Effector memory CD4-positive, alpha-beta T cell (primary cell): ENCODE results near the gene CCDC201.

ENCODE experiments used
- DNase-seq, 3 donors: peaks; one replicate each; pipeline ENCODE4 v3.0.0-alpha.2; 2020
- H3K27ac ChIP-seq: 2 replicates; pipeline ENCODE4 v1.7.0; 2013; ENCODE audit warnings: mild to moderate bottlenecking, low read length, moderate library complexity; ENCODE audit not compliant: insufficient read depth, poor library complexity, severe bottlenecking
- H3K27me3 ChIP-seq: replicated peaks from 2 replicates; pipeline ENCODE4 v1.7.0; 2013; ENCODE audit warnings: mild to moderate bottlenecking, low read length; ENCODE audit not compliant: insufficient read depth, control insufficient read depth, poor library complexity, severe bottlenecking
- H3K36me3 ChIP-seq: 2 replicates; pipeline ENCODE4 v1.7.0; 2013; ENCODE audit warnings: mild to moderate bottlenecking, low read length, moderate library complexity; ENCODE audit not compliant: control insufficient read depth, insufficient read depth
- H3K4me1 ChIP-seq: 2 replicates; pipeline ENCODE4 v1.7.0; 2013; ENCODE audit warnings: low read length, mild to moderate bottlenecking; ENCODE audit not compliant: control insufficient read depth, insufficient read depth, poor library complexity, severe bottlenecking
- H3K4me3 ChIP-seq: 2 replicates; pipeline ENCODE4 v1.7.0; 2013; ENCODE audit warnings: low read length, low read depth, mild to moderate bottlenecking; ENCODE audit not compliant: insufficient read depth, poor library complexity, severe bottlenecking
- H3K9me3 ChIP-seq: 2 replicates; pipeline ENCODE4 v1.7.0; 2013; ENCODE audit warnings: mild to moderate bottlenecking, low read length, moderate library complexity; ENCODE audit not compliant: control insufficient read depth
- total RNA-seq, 3 donors: gene quantifications; one replicate each; lab custom pipeline; 2026; lab: John Stamatoyannopoulos, UW

The CCDC201 gene, protein sequence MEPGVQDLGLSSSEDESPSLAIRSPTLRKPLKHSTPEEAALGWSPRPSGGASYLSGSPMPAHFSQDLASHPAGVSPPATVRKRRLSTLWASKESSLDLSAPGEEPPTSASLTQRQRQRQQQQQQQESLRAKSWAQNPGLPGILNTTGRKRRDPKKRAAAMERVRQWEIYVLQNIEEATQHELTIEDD
- total RNA-seq: 0 reads per million in 3 donors

DNA sequence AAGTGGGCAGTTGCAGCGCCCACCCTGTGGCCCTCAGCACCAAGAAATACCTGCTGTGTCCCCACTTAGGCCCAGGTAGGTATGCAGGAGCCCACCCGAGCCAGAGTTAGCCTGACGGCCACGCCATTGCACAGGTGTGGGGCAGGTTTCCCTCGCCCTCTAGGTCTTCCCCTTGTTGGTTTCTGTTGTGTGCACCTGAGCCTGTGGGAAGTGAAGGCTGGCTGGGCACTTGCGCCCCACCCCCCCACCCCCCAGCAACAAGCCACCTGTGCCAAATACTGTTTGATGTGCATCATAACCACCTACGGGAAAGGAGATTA, at the start of gene CCDC201:
TSS of gene CCDC201 (minus strand) at position 48 of the 320 bp plus-strand sequence. CDS start 75 bp downstream, outside the sequence.
- Histone ChIP-seq H3K36me3 (no peaks in the 10 kb centered on the region), H3K9me3 (no peaks in the 10 kb centered on the region)
- no peak for DNase-seq

DNA sequence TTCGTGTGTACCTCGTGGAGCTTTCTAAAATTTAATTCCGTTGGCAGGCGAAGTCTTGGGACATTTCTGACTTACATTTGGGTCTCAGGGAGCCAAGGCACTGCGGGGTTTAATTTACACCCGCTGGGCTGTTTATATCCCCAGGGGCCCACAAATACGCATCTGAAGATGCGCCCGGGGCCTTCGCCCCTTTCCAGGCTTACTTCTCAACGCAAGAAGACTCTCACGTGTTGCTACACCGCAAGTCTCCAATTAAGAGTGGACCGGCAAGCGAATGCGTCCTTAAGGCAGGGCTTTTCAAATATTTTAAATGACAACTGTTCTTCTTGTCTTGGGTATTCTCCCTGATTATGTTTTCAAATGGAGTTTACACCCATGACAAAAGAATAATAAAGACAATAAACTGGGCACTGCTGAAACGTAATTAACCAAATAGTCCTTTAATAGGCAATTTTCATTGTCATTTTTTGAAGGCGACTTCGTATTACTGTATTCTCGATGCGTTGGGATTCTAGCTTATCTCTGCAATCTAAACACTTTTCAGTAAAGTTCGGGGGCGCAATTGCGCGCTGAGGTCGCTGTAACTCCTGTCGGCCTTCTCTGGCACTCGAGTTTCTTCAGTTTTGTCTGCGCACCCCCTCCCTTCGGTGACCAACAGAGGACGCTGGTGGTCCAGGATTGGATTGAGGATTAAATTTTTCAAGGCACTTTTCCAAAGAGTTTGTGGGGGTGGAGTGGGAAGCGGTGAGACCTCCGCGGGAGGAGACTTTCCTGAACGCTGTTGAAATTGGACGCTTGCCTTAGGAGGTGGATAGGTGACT, 49.0 kb upstream of the CCDC201 start:
- Histone ChIP-seq H3K36me3 (no peaks in the 10 kb centered on the region), H3K4me3 (no peak overlapping the region), H3K27ac (no peak overlapping the region), H3K4me1 (peaks cover 9% of the 10 kb centered on the region), H3K9me3 (no peaks in the 10 kb centered on the region), H3K27me3 (peaks cover 20% of the 10 kb centered on the region)
- no peak for DNase-seq

More for the DNA sequence above, at the start of gene CCDC201:
- no peak within 1 kb of the TSS for H3K27ac ChIP-seq
- no peaks in the 10 kb centered on the region for H3K4me1 ChIP-seq
- H3K27me3 ChIP-seq: no peaks in the 10 kb centered on the region
- no peak within 1 kb of the TSS for H3K4me3 ChIP-seq

DNA sequence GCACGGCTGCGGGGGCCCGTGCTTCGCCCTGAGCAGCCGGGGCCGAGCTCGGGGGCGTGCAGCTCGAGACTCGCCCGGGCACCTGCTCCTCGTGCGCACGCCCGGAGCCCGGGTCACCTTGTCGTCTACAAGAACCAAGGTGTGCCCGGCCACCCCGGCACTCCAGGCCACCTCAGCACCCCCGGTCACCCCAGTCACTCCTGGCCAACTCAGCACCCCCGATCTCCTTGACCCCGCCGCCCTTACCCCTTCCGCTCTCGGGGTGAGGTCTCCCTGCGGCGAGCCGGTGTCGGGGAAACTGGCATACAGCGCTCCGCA, 48.5 kb upstream of the CCDC201 start:
- Histone ChIP-seq H3K36me3 (no peaks in the 10 kb centered on the region), H3K4me1 (peaks cover 9% of the 10 kb centered on the region), H3K27me3 (peaks cover 20% of the 10 kb centered on the region), H3K27ac (no peak overlapping the region), H3K9me3 (no peaks in the 10 kb centered on the region), H3K4me3 (peak overlapping the region; percentile 12)
- no peak for DNase-seq

DNA sequence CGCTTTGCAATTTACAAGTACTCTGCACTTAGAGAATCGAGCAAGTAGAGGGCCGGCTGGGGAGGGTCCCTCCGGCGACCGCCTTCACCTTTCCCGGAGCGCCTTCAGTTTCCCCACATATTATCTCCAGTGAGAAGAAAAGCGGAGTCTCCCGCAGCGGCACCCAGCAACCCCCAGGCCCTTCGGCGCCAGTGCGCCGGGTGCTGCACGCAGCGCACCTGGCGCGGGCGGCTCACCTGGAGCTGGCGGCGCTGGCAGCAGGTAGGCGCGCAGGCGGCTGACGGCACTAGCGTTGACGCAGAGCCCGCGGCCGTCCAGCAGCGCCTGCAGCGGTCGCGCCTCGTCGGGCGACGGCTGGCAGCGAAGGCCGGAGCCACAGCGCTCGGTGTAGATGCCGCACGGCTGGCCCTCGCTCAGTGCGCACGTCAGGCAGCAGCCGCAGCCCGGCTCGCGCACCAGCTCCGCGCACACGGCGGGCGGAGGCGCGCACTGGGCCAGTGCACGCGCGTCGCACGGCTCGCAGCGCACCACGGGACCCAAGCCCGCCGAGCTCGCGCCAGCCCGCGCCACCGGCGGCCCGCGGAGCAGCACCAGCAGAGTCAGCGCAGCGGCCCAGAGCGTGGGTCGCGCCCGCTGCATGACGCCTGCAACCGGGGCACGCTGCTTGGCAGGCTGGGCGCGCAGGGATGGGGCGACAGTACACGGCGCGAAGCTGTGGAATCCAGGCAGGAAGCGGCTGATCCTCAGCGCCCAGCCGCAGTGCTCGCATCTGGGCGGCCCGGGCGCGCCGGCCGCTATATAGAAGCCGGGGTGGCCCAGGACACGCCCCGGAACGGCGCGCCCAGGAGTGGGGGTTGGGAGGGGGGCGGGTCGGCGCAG, 47.9 kb upstream of the CCDC201 start, which contains the start of gene IGFBP3:
TSS of gene IGFBP3 (minus strand) at position 771 of the 879 bp plus-strand sequence. CDS start at position 639, 132 bp downstream.
- no peaks in the 10 kb centered on the region for H3K9me3 ChIP-seq
- H3K27ac ChIP-seq: no peak within 1 kb of the TSS
- H3K36me3 ChIP-seq: no peaks in the 10 kb centered on the region
- DNase-seq: no peak
- peaks cover 9% of the 10 kb centered on the region for H3K4me1 ChIP-seq
- H3K27me3 ChIP-seq: peaks cover 20% of the 10 kb centered on the region
- H3K4me3 ChIP-seq: peak within 1 kb of the TSS; percentile 12

DNA sequence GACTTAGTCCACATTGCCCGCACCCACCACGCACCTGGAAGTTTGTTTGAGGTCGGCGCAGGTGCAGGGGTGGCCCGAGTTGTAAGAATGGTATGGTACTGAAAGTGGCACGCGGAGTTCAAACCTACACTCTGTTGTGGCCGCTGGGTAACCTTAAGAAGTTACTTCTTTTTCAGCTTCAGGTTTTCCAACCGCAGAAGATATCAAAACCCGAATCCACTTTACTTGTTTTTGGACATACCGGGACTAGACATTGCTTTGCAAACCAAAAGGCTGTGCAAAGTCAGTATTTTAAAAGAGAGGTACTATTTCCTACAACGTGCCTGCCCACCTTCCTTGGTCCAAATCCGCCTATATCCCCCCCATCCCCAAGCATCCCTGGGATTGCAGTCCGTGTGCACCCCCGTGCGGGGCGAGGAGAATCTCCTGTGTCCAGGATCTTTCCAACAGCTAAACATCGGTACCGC, 47.1 kb upstream of the CCDC201 start:
- DNase-seq: no peak
- Histone ChIP-seq H3K36me3 (no peaks in the 10 kb centered on the region), H3K27ac (no peak overlapping the region), H3K9me3 (no peaks in the 10 kb centered on the region), H3K4me3 (no peak overlapping the region), H3K4me1 (peaks cover 9% of the 10 kb centered on the region), H3K27me3 (peaks cover 20% of the 10 kb centered on the region)

DNA sequence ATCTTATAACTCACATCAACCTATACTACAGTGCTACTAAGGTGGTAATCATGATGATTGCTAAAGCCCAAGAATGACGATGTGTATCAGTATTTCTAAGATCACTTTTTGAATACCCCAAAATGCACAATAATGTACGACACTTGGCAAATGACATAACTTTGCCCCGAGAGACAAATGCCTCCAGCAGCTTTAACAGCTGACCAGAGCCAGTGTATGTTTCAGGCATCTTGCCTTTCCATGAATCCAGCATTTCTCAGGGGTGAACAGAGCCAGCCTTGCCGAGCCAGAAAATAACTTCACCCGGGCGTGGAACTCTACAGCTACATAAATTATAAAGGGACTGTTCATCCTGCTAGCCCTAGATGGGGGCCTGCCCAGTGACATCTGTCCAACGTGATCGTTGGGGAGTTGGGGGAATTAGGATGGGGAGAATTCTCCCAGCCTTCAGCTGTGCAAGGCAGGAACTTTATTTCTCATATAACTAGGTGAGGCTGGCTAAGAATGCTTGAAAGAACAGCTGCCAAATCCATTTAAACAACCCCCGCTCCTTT, 46.4 kb upstream of the CCDC201 start:
- no peak for DNase-seq
- peaks cover 9% of the 10 kb centered on the region for H3K4me1 ChIP-seq
- no peaks in the 10 kb centered on the region for H3K9me3 ChIP-seq
- H3K27me3 ChIP-seq: peaks cover 20% of the 10 kb centered on the region
- H3K27ac ChIP-seq: no peak overlapping the region
- no peak overlapping the region for H3K4me3 ChIP-seq
- no peaks in the 10 kb centered on the region for H3K36me3 ChIP-seq

DNA sequence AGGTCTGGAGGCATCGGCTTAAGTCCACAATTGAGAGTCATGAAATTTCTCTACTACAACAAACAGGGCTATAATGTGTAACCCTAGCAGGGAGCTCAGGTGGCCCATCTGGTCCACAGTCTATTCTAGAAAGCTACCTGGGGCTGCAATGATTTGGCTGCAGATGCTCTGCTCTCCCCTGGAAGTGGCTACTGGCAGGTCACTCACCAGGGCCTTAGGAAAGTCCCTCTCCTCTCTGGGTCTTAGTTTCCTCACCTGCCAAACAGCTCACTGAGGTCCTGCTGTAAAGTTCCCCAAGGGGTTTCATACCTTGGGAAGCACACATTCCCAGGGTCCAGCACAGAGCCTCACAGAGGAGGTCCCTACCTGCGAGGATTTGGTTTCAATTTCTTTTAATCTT, 45.7 kb upstream of the CCDC201 start:
- DNase-seq: no peak
- Histone ChIP-seq H3K27ac (no peak overlapping the region), H3K4me3 (no peak overlapping the region), H3K36me3 (no peaks in the 10 kb centered on the region), H3K27me3 (peaks cover 20% of the 10 kb centered on the region), H3K4me1 (peaks cover 9% of the 10 kb centered on the region), H3K9me3 (no peaks in the 10 kb centered on the region)

DNA sequence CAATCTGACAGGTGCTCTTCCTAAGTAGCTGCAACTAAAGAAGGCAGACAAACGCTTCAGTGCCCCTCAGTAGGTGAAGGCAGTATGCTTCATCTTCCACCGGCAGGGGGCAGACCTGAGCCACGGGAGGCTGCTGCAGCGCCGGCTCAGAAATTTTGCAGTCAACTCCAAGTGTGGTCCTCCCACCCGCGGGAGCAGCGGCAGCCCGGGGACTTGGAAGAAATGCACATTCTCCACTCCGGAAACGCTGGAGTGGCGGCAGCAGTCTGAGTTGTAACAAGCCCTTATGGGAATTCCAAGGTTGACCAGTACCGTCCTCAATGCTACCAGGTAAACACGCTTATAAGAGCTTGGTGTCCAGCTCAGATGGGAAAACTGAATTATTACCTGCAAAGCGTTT, 44.8 kb upstream of the CCDC201 start:
- H3K27me3 ChIP-seq: peaks cover 20% of the 10 kb centered on the region
- peak; percentile 25 to 45 (median 26) for DNase-seq
- no peak overlapping the region for H3K27ac ChIP-seq

DNA sequence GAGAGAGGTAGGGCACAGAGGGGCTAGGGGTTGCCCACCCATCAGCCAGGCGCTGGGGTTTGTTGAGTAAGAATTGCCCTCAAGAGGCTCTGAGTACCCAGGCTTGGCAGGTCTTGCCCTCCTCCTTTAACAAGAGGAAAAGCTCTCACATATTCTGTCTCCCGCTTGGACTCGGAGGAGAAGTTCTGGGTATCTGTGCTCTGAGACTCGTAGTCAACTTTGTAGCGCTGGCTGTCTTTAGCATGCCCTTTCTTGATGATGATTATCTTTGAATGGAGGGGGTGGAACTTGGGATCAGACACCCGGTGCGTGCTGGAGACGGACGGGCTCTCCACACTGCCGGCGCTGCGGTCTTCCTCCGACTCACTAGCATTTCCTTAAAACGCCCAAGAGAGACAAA, 44.2 kb upstream of the CCDC201 start:
- no peaks in the 10 kb centered on the region for H3K9me3 ChIP-seq
- peaks cover 3% of the 10 kb centered on the region for H3K4me1 ChIP-seq
- no peak overlapping the region for H3K4me3 ChIP-seq
- no peak for DNase-seq
- H3K36me3 ChIP-seq: no peaks in the 10 kb centered on the region
- H3K27me3 ChIP-seq: peaks cover 17% of the 10 kb centered on the region
- no peak overlapping the region for H3K27ac ChIP-seq

More for the DNA sequence above, 44.8 kb upstream of the CCDC201 start:
- no peaks in the 10 kb centered on the region for H3K9me3 ChIP-seq
- H3K4me1 ChIP-seq: peaks cover 3% of the 10 kb centered on the region
- no peak overlapping the region for H3K4me3 ChIP-seq
- no peaks in the 10 kb centered on the region for H3K36me3 ChIP-seq
